OCI-LY3 (cell line): ENCODE data around the gene TEAD1.

Source experiments
- EZH2phosphoT487 ChIP-seq: fragments of 200-600 bp; shearing (Covaris generic); IDR thresholded peaks from 2 replicates; pipeline ENCODE4 v1.6.1; 2018; ENCODE audit warnings: antibody characterized with exemption, mixed run types, low read depth
- TF ChIP-seq, protein P1 (sequence below): fragments of 200-600, 300-600 bp; sonication (generic); IDR thresholded peaks from 2 replicates; pipeline ENCODE4 v1.5.1; 2014; ENCODE audit warnings: antibody characterized with exemption, low read length, low read depth

DNA sequence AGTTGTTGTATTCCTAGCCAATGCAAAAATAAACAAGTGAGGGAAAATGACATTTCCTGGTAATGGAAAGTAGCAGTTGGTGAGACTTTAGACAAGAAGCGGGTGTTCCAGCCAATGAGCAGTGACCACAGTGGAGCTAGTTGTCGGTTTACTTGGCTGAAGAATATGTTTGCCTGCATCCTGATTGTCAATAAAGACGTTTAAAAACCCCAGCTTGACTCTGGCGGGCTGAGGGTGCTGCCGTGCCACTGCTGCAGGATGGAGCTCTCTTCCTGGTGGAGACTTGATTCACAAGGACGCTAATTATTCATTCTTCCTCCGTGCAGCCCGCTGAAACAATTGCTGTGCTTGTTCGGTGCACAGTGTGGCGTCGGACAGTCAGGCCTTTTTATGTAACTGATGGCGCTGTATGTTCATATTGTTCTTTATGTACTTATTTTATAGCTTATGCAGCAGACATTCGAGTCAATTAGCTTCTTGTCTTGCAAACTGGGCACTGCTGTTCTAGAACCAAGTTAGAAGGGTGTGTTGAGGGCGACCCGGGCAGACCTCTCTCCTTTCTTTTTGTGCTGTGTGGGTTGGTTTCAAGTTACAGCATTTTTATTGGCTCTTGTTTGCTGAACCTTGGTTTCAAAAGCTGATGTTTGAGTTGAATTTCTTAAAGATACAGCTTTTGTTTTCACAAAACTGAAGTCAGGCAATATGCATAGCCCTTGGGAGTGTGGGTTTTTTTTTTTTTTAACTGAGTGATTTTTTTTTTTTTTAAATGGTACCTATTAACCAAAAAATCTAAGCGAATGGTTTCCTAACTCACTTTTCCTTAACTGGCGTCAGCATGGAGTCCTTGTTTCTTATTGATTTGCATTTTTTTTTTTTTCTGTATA, 153.9 kb downstream of the TEAD1 start:
- TF ChIP-seq, protein P1, sequence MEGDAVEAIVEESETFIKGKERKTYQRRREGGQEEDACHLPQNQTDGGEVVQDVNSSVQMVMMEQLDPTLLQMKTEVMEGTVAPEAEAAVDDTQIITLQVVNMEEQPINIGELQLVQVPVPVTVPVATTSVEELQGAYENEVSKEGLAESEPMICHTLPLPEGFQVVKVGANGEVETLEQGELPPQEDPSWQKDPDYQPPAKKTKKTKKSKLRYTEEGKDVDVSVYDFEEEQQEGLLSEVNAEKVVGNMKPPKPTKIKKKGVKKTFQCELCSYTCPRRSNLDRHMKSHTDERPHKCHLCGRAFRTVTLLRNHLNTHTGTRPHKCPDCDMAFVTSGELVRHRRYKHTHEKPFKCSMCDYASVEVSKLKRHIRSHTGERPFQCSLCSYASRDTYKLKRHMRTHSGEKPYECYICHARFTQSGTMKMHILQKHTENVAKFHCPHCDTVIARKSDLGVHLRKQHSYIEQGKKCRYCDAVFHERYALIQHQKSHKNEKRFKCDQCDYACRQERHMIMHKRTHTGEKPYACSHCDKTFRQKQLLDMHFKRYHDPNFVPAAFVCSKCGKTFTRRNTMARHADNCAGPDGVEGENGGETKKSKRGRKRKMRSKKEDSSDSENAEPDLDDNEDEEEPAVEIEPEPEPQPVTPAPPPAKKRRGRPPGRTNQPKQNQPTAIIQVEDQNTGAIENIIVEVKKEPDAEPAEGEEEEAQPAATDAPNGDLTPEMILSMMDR: no peak
- TF ChIP-seq EZH2phosphoT487: no peak
